Measurements from ENCODE around the gene ANKRD60. TPM values are rescaled to one million over a fixed set of nuclear protein-coding genes. Genes with fewer than 3 reads are reported as not detected.

The ANKRD60 gene
- total and polyA plus RNA-seq, 2 donors (not counting 1 experiment from before 2014, with no cell fraction given): not detected

GRCh38 chr20:58251979-58252591, 23.6 kb upstream of the ANKRD60 start:
- Histone ChIP-seq H3K27me3 (ENCODE audit: control insufficient read depth, insufficient read depth, low read length) (no peaks in the 10 kb centered on the region), H3K9me3 (ENCODE audit: control insufficient read depth, insufficient read depth, low read depth, low read length) (no peaks in the 10 kb centered on the region), H2AFZ (ENCODE audit: low read length) (no peak overlapping the region), H3K27ac (ENCODE audit: insufficient read depth, low read length) (peak overlapping the region; percentile 44), H3K4me3 (replicated peaks in 1 of 4; ENCODE audit: control extremely low read depth in 1 of 4, insufficient read depth in 1 of 4, low read depth in 3 of 4, low read length in 4 of 4) (no peak overlapping the region), H3K4me1 (ENCODE audit: control insufficient read depth, extremely low read depth, insufficient read depth, low read length) (peaks cover 6% of the 10 kb centered on the region), H3K4me2 (ENCODE audit: extremely low read depth, insufficient read depth, low read length) (no peak overlapping the region), H4K20me1 (ENCODE audit: control insufficient read depth, extremely low read depth, insufficient read depth, low read length) (no peaks in the 10 kb centered on the region), H3K79me2 (ENCODE audit: control insufficient read depth, insufficient read depth, low read length) (no peaks in the 10 kb centered on the region), H3K9ac (ENCODE audit: insufficient read depth, low read length) (no peak overlapping the region), H3K36me3 (ENCODE audit: control insufficient read depth, insufficient read depth, low read length) (peaks cover 2% of the 10 kb centered on the region)
- DNase-seq (ENCODE audit: low read depth in 2 of 2): peak; percentile 88 to 91
- TF ChIP-seq EZH2 (IDR thresholded peaks at IDR 0.05; ENCODE audit: low read length, missing control alignments) (no peak), CTCF (conservative IDR thresholded peaks at IDR 0.05 in 1 of 2, IDR thresholded peaks at IDR 0.05 in 1 of 2; ENCODE audit: low read depth in 1 of 2, low read length in 2 of 2) (no peak)

GRCh38 chr20:58251348-58251978, 23.0 kb upstream of the ANKRD60 start:
- H3K36me3 ChIP-seq (ENCODE audit: control insufficient read depth, insufficient read depth, low read length): peaks cover 2% of the 10 kb centered on the region
- peaks cover 6% of the 10 kb centered on the region for H3K4me1 ChIP-seq (ENCODE audit: control insufficient read depth, extremely low read depth, insufficient read depth, low read length)
- no peak overlapping the region for H2AFZ ChIP-seq (ENCODE audit: low read length)
- no peak for TF ChIP-seq CTCF (conservative IDR thresholded peaks at IDR 0.05 in 1 of 2, IDR thresholded peaks at IDR 0.05 in 1 of 2; ENCODE audit: low read depth in 1 of 2, low read length in 2 of 2)
- no peak for TF ChIP-seq EZH2 (IDR thresholded peaks at IDR 0.05; ENCODE audit: low read length, missing control alignments)
- H3K9ac ChIP-seq (ENCODE audit: insufficient read depth, low read length): no peak overlapping the region
- H4K20me1 ChIP-seq (ENCODE audit: control insufficient read depth, extremely low read depth, insufficient read depth, low read length): no peaks in the 10 kb centered on the region
- peak overlapping the region; percentile 17 for H3K27ac ChIP-seq (ENCODE audit: insufficient read depth, low read length)
- no peaks in the 10 kb centered on the region for H3K9me3 ChIP-seq (ENCODE audit: control insufficient read depth, insufficient read depth, low read depth, low read length)
- no peak overlapping the region for H3K4me3 ChIP-seq (replicated peaks in 1 of 4; ENCODE audit: control extremely low read depth in 1 of 4, insufficient read depth in 1 of 4, low read depth in 3 of 4, low read length in 4 of 4)
- no peaks in the 10 kb centered on the region for H3K27me3 ChIP-seq (ENCODE audit: control insufficient read depth, insufficient read depth, low read length)
- no peak for DNase-seq (ENCODE audit: low read depth in 2 of 2)
- no peaks in the 10 kb centered on the region for H3K79me2 ChIP-seq (ENCODE audit: control insufficient read depth, insufficient read depth, low read length)
- no peak overlapping the region for H3K4me2 ChIP-seq (ENCODE audit: extremely low read depth, insufficient read depth, low read length)

GRCh38 chr20:58246346-58246745, 17.9 kb upstream of the ANKRD60 start:
- no peaks in the 10 kb centered on the region for H3K27me3 ChIP-seq (ENCODE audit: control insufficient read depth, insufficient read depth, low read length)
- H3K9ac ChIP-seq (ENCODE audit: insufficient read depth, low read length): no peak overlapping the region
- no peaks in the 10 kb centered on the region for H3K4me1 ChIP-seq (ENCODE audit: control insufficient read depth, extremely low read depth, insufficient read depth, low read length)
- H3K9me3 ChIP-seq (ENCODE audit: control insufficient read depth, insufficient read depth, low read depth, low read length): no peaks in the 10 kb centered on the region
- H3K4me2 ChIP-seq (ENCODE audit: extremely low read depth, insufficient read depth, low read length): no peak overlapping the region
- no peak overlapping the region for H3K4me3 ChIP-seq (replicated peaks in 1 of 4; ENCODE audit: control extremely low read depth in 1 of 4, insufficient read depth in 1 of 4, low read depth in 3 of 4, low read length in 4 of 4)
- H4K20me1 ChIP-seq (ENCODE audit: control insufficient read depth, extremely low read depth, insufficient read depth, low read length): no peaks in the 10 kb centered on the region
- TF ChIP-seq EZH2 (IDR thresholded peaks at IDR 0.05; ENCODE audit: low read length, missing control alignments) (no peak), CTCF (conservative IDR thresholded peaks at IDR 0.05 in 1 of 2, IDR thresholded peaks at IDR 0.05 in 1 of 2; ENCODE audit: low read depth in 1 of 2, low read length in 2 of 2) (peak in 1 of 2 donors; percentile 41)
- DNase-seq (ENCODE audit: low read depth in 2 of 2): peak; percentile 17 to 38
- H3K27ac ChIP-seq (ENCODE audit: insufficient read depth, low read length): no peak overlapping the region
- no peaks in the 10 kb centered on the region for H3K79me2 ChIP-seq (ENCODE audit: control insufficient read depth, insufficient read depth, low read length)
- H3K36me3 ChIP-seq (ENCODE audit: control insufficient read depth, insufficient read depth, low read length): peaks cover 13% of the 10 kb centered on the region
- no peak overlapping the region for H2AFZ ChIP-seq (ENCODE audit: low read length)

Data from fibroblast of lung (primary cell).